PC-9 (cell line): Measurements from ENCODE around the gene TMUB2.

Experiments used
- EZH2 ChIP-seq: fragments of 200-600 bp; sonication (generic); IDR thresholded peaks from 2 replicates; pipeline ENCODE4 v1.8.0; 2017; ENCODE audit warnings: antibody characterized with exemption, low read depth
- TF ChIP-seq, protein P1 (sequence below): fragments of 200-600 bp; sonication (generic); conservative IDR thresholded peaks from 2 replicates; pipeline ENCODE4 v1.6.1; 2017; ENCODE audit warnings: mixed run types, antibody characterized with exemption, mild to moderate bottlenecking, moderate library complexity

DNA sequence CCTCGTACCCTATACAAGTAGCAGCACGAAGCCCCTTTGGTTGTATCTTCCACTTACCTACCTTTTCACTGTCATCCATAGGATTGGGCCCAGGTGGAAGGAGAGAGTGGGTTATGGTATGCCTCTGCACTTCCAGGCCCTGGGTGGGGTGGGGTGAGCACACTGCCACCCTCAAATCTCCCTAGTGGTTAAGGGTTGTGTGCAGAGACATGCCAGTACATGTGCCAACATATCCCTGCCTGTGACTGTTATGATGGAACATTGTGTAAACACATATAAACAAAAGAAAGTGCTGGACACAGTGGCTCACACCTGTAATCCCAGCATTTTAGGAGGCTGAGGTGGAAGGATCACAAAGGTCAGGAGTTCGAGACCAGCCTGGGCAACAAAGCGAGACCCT, 33.9 kb upstream of the TMUB2 start:
- TF ChIP-seq EZH2, result no peak
- TF ChIP-seq, protein P1, sequence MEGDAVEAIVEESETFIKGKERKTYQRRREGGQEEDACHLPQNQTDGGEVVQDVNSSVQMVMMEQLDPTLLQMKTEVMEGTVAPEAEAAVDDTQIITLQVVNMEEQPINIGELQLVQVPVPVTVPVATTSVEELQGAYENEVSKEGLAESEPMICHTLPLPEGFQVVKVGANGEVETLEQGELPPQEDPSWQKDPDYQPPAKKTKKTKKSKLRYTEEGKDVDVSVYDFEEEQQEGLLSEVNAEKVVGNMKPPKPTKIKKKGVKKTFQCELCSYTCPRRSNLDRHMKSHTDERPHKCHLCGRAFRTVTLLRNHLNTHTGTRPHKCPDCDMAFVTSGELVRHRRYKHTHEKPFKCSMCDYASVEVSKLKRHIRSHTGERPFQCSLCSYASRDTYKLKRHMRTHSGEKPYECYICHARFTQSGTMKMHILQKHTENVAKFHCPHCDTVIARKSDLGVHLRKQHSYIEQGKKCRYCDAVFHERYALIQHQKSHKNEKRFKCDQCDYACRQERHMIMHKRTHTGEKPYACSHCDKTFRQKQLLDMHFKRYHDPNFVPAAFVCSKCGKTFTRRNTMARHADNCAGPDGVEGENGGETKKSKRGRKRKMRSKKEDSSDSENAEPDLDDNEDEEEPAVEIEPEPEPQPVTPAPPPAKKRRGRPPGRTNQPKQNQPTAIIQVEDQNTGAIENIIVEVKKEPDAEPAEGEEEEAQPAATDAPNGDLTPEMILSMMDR, result no peak
